Ascending aorta (tissue), 2 donors: ENCODE results near the gene RMDN2. TPM values are rescaled to one million over a fixed set of nuclear protein-coding genes. Genes with fewer than 3 reads are reported as not detected.
A peak's percentile ranks its signal among the peaks of the same experiment; 100 is the strongest.

Experiments used
- DNase-seq, 2 donors: peaks; one replicate each; pipeline ENCODE4 v3.0.0-alpha.2; 2019; ENCODE audit warnings: low spot score in 2 of 2
- H3K27ac ChIP-seq, 2 donors: fragments of 200-600 bp; sonication (generic); one replicate each; pipeline ENCODE4 v1.5.1; 2016 to 2017; ENCODE audit warnings: mild to moderate bottlenecking in 1 of 2
- H3K27me3 ChIP-seq: fragments of 200-600 bp; sonication (generic); one replicate; pipeline ENCODE4 v1.5.1; 2017
- H3K36me3 ChIP-seq, 2 donors: fragments of 200-600 bp; sonication (generic); one replicate each; pipeline ENCODE4 v1.5.1; 2016
- H3K4me1 ChIP-seq, 2 donors: fragments of 200-600 bp; sonication (generic); one replicate each; pipeline ENCODE4 v1.5.1; 2016 to 2017; ENCODE audit warnings: mild to moderate bottlenecking in 1 of 2
- H3K4me3 ChIP-seq, 2 donors: fragments of 200-600 bp; sonication (generic); one replicate each; pipeline ENCODE4 v1.5.1; 2016 to 2017; ENCODE audit warnings: mild to moderate bottlenecking in 1 of 2
- H3K9me3 ChIP-seq, 2 donors: fragments of 200-600 bp; sonication (generic); one replicate each; pipeline ENCODE4 v1.5.1; 2016
- CTCF ChIP-seq, 3 experiments: fragments of 200-600 bp in 2 of 3; fragments of 450-650 bp in 1 of 3; sonication (generic) in 2 of 3; IDR thresholded peaks; one replicate each; pipeline ENCODE4 v1.5.1; 2016 to 2019; ENCODE audit warnings: antibody characterized with exemption in 3 of 3, mild to moderate bottlenecking in 1 of 3, moderate library complexity in 1 of 3
- intact Hi-C: fragments of 100-400 bp; cut with DNase I; formaldehyde crosslinking; loops from one replicate; pipeline ENCODE4 v1.15.1; 2023
- total RNA-seq: library from RNA; depleted of rRNA; stranded (reverse); fragments of >200 nt; gene quantifications from one replicate; pipeline ENCODE4 v1.1.0, GENCODE V29; 2016

RMDN2 gene
- total RNA-seq, 1 donor from 2014 or later = 0.21 TPM

DNA sequence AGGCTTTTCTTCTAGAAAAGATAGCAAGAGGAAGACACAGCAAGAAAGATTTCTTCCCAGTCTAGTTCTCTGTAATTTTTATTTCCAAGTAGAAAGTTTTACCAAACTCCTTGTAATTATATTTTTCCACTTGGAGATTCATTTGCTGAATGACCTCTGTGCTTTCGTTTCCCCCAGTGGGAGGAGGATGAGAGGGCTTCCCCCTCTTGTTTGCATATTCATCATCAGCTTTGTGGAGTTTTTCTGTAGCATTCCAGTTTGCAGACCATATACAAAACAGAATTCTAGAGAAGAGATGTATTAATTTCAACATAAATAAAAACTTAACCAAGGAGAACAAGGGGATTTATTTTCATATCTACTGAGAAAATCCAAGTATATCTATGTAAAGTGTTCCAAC lies 51.3 kb downstream of the RMDN2 start:
- TF ChIP-seq CTCF (IDR thresholded peaks at IDR 0.05) = no peak
- intact Hi-C loops = loop anchor here (5.0 kb wide), 1 partner anchor 736 kb away; no protein-coding TSS in a partner anchor
- H3K36me3 ChIP-seq = no peaks in the 10 kb centered on the region
- no peak for DNase-seq
- no peaks in the 10 kb centered on the region for H3K4me1 ChIP-seq
- H3K27me3 ChIP-seq = no peaks in the 10 kb centered on the region
- H3K9me3 ChIP-seq = no peaks in the 10 kb centered on the region
- no peak overlapping the region for H3K27ac ChIP-seq
- no peak overlapping the region for H3K4me3 ChIP-seq

DNA sequence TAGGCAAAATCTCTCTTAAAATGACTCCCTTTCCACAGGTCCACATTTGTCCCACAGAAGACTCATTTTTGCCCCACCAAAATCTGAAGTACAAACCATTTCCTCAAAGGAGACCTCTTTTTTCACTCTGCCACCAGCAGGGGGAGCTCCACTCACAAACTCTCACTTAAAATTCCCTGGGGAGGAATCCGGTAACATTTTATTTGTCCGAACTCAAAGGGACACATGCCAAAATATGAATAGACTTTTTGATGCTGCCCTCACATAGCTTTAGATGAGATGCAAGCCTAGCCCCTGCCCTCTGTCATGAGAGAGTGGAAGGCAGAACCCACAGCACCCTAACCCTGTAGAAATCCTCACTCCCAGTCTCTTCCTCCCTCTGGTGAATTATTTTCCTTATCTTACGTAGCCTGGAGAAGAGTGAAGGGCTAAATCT lies 57.1 kb downstream of the RMDN2 start:
- Histone ChIP-seq H3K9me3 (no peaks in the 10 kb centered on the region), H3K36me3 (no peaks in the 10 kb centered on the region), H3K4me3 (peak overlapping the region in 1 of 2 donors; percentile 42), H3K27ac (no peak overlapping the region), H3K27me3 (no peaks in the 10 kb centered on the region), H3K4me1 (no peaks in the 10 kb centered on the region)
- DNase-seq = peak in 1 of 2 donors; percentile 80
- peak; percentile 70 to 86 (median 85) for TF ChIP-seq CTCF (IDR thresholded peaks at IDR 0.05)
- intact Hi-C loops = loop anchor here (1.0 kb wide), 1 partner anchor 292 kb away; no protein-coding TSS in a partner anchor

GRCh38 chr2:37982847-37983246 lies 57.8 kb downstream of the RMDN2 start:
- Histone ChIP-seq H3K9me3 (no peaks in the 10 kb centered on the region), H3K4me3 (no peak overlapping the region), H3K36me3 (no peaks in the 10 kb centered on the region), H3K4me1 (no peaks in the 10 kb centered on the region), H3K27ac (no peak overlapping the region), H3K27me3 (no peaks in the 10 kb centered on the region)
- DNase-seq = no peak
- intact Hi-C loops = loop anchor here (1.0 kb wide), 1 partner anchor 291 kb away; no protein-coding TSS in a partner anchor
- no peak for TF ChIP-seq CTCF (IDR thresholded peaks at IDR 0.05)

DNA sequence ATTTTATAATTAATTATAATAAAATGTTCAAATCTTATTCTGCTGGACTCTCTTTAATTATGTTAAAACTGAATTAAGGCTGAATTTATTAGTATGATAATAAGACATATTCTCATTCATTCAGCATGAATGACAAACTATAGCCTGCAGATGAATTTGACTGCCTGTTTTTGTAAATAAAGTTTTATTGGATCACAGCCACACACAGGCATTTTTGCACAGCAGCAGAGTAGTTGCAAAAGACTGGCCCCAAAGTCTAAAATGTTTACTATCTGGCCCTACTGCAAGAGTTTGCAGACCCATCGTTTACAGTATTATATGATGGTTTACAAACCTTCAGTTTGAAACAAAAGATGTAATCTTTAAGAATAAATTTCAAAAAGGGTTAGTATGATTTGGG lies 58.6 kb downstream of the RMDN2 start:
- no peaks in the 10 kb centered on the region for H3K4me1 ChIP-seq
- DNase-seq = no peak
- no peak overlapping the region for H3K27ac ChIP-seq
- TF ChIP-seq CTCF (IDR thresholded peaks at IDR 0.05) = no peak
- H3K27me3 ChIP-seq = no peaks in the 10 kb centered on the region
- H3K9me3 ChIP-seq = no peaks in the 10 kb centered on the region
- intact Hi-C loops = no loop called here
- no peak overlapping the region for H3K4me3 ChIP-seq
- H3K36me3 ChIP-seq = no peaks in the 10 kb centered on the region

- H3K4me1 ChIP-seq = no peaks in the 10 kb centered on the region
- no peaks in the 10 kb centered on the region for H3K36me3 ChIP-seq
- TF ChIP-seq CTCF (IDR thresholded peaks at IDR 0.05) = no peak
- no peak for DNase-seq
- no peaks in the 10 kb centered on the region for H3K9me3 ChIP-seq
- no peak overlapping the region for H3K4me3 ChIP-seq
- no peaks in the 10 kb centered on the region for H3K27me3 ChIP-seq
- intact Hi-C loops = no loop called here
- H3K27ac ChIP-seq = no peak overlapping the region
Measured at GRCh38 chr2:37984176-37984575, 59.1 kb downstream of the RMDN2 start.

- H3K36me3 ChIP-seq = no peaks in the 10 kb centered on the region
- H3K4me1 ChIP-seq = no peaks in the 10 kb centered on the region
- intact Hi-C loops = no loop called here
- no peaks in the 10 kb centered on the region for H3K9me3 ChIP-seq
- no peaks in the 10 kb centered on the region for H3K27me3 ChIP-seq
- DNase-seq = no peak
- TF ChIP-seq CTCF (IDR thresholded peaks at IDR 0.05) = peak in 1 of 3 experiments; percentile 5
- no peak overlapping the region for H3K4me3 ChIP-seq
- H3K27ac ChIP-seq = no peak overlapping the region
Measured at GRCh38 chr2:37984589-37984988, 59.5 kb downstream of the RMDN2 start.
